Loucy (cell line): ENCODE data around the gene SERPINA9.

Experiments
- CTCF ChIP-seq: fragments of 200-600 bp; sonication (generic); conservative IDR thresholded peaks from 2 replicates; pipeline ENCODE4 v1.5.1; 2014; ENCODE audit warnings: mild to moderate bottlenecking, antibody characterized with exemption, low read length
- EZH2phosphoT487 ChIP-seq: fragments of 200-600 bp; IDR thresholded peaks from 2 replicates; pipeline ENCODE4 v1.6.1; 2018; ENCODE audit warnings: antibody characterized with exemption, mild to moderate bottlenecking, moderate library complexity, borderline replicate concordance

DNA sequence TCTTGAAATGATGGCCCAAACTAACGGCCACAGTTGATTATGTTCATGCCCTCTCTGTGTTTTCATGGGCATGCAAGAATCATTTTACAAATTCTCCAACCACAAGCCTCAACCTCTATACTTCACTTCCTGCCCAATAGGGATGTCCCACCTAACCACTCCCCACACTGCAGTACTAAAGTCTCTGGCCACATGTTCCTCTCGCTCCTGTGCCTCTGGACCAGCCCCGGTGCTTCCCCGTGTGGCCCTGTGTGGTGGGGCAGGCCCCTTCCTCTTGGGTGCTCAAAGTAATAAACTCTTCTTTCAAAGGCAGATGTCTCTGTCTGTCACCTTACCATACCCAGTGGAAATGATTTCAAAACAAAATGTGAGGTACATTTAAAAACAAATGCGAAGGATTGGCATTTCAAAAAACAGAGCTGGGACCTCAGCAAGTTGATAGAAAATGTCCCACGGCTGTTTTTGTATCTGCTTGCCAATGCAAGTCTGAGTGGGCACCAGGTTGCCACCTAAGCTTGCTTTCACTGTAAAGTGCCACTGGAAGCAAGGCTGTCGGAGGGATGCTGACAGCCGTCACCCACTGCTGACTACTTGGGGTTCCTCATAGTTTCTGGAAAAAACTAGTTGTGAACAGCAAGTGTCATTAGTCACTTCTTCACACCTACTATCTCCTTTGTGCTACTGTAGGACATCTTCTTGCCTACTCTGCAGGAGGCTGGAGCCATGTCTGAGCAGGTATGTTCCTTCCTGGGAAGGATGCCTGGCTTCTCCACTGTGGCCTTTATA is 15.2 kb downstream of the SERPINA9 start:
- TF ChIP-seq CTCF (no peak), EZH2phosphoT487 (no peak)
